Measurements from ENCODE around the gene HOXA3. TPM values are rescaled to one million over a fixed set of nuclear protein-coding genes. Genes with fewer than 3 reads are reported as not detected.

Gene HOXA3
- polyA plus RNA-seq, 1 of the 3 experiments (the other 2 are of a cell fraction), result 0.15 TPM

DNA sequence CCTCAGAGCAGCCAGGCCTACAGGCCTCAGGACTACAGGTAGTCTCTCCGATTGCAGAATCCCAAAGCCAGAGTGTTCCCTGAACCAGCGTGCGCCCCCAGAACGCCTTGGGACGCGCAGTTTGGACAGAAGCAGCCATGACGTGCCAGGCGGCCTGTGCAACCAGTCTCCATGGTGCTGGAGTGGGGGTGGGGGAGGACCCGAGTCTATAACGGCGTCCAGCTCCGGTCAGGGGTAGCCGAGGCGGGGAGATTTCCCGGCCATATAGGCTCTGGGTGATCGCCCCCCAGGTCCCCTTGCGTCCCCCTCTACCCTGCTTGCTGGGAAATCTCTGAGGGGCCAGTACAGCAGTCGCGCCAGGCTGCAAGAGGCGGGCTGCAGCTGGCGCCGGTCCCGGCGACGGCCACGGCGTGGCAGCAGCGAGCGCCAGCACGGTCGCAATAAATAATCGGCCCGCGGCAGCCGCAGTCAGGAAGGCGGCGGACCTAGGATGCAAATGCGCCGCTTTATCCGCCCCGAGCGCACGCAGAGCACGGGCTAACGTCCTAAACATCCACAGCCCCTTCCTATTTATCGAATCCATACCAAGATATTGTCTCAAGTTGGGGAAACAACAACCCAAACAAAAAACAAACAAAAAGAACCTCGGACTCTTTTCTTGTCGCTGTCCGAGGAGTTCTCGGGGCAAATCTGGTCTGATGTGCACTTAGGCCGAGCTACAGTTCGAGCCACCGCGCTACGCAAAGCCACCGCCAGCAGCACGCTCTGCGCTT is 1.6 kb downstream of the HOXA3 start:
- Histone ChIP-seq H3K4me2 (peak overlapping the region; percentile 76), H3K27me3 (ENCODE audit: insufficient read depth) (peaks cover 100% of the 10 kb centered on the region), H3K36me3 (replicated peaks in 1 of 2; ENCODE audit: control insufficient read depth in 1 of 2, insufficient read depth in 2 of 2, low read length in 1 of 2) (no peaks in the 10 kb centered on the region), H3K79me2 (ENCODE audit: insufficient read depth) (no peaks in the 10 kb centered on the region), H3K4me3 (ENCODE audit: low read depth in 2 of 2, low read length in 1 of 2) (peak overlapping the region; percentile 32 to 63), H4K20me1 (ENCODE audit: insufficient read depth) (peaks cover 6% of the 10 kb centered on the region; the same call in 1 of the 2 replicates), H2AFZ (ENCODE audit: low read depth) (peak overlapping the region; percentile 73; the same call in 1 of the 2 replicates), H3K27ac (ENCODE audit: low read depth in 2 of 2, low read length in 1 of 2) (no peak overlapping the region), H3K9me2 (no peaks in the 10 kb centered on the region), H3K9ac (no peak overlapping the region), H3F3A (replicated peaks; ENCODE audit: insufficient read depth) (no peaks in the 10 kb centered on the region), H3K9me3 (no peaks in the 10 kb centered on the region), H3K4me1 (ENCODE audit: control insufficient read depth in 1 of 2, insufficient read depth in 2 of 2, low read depth in 1 of 2, low read length in 1 of 2) (peaks cover 0 to 9% of the 10 kb centered on the region in 2 experiments; a peak in 1 of 4 replicates)
- POLR2A ChIA-PET, result no interaction called here
- DNase-seq, result peak; percentile 96
- CTCF ChIA-PET, result interaction anchor here (0.6 to 10.9 kb wide), 54 partner anchors 8 to 1258 kb away, joined by 3 to 270 read pairs (median 4); partner anchors contain the start of genes HOXA10, HOXA13, HOXA4 and HOXA7
- WGBS (ENCODE audit: low lambda C conversion rate), result 3% methylated on average over 51 of the region's 58 CpGs
- TF ChIP-seq, protein P1, sequence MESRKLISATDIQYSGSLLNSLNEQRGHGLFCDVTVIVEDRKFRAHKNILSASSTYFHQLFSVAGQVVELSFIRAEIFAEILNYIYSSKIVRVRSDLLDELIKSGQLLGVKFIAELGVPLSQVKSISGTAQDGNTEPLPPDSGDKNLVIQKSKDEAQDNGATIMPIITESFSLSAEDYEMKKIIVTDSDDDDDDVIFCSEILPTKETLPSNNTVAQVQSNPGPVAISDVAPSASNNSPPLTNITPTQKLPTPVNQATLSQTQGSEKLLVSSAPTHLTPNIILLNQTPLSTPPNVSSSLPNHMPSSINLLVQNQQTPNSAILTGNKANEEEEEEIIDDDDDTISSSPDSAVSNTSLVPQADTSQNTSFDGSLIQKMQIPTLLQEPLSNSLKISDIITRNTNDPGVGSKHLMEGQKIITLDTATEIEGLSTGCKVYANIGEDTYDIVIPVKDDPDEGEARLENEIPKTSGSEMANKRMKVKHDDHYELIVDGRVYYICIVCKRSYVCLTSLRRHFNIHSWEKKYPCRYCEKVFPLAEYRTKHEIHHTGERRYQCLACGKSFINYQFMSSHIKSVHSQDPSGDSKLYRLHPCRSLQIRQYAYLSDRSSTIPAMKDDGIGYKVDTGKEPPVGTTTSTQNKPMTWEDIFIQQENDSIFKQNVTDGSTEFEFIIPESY (IDR thresholded peaks at IDR 0.05; ENCODE audit: borderline replicate concordance, low read depth), result no peak
- TF ChIP-seq RFX5 (IDR thresholded peaks at IDR 0.05; ENCODE audit: low read length), result no peak
- no peak for TF ChIP-seq GABPA (IDR thresholded peaks at IDR 0.05; ENCODE audit: low read depth)
- TF ChIP-seq, protein P2, sequence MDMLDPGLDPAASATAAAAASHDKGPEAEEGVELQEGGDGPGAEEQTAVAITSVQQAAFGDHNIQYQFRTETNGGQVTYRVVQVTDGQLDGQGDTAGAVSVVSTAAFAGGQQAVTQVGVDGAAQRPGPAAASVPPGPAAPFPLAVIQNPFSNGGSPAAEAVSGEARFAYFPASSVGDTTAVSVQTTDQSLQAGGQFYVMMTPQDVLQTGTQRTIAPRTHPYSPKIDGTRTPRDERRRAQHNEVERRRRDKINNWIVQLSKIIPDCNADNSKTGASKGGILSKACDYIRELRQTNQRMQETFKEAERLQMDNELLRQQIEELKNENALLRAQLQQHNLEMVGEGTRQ (IDR thresholded peaks at IDR 0.05; ENCODE audit: borderline replicate concordance, low read depth, low read length), result no peak
- no peak for TF ChIP-seq FOXM1 (IDR thresholded peaks at IDR 0.05; ENCODE audit: low read depth)
- no peak for TF ChIP-seq MEF2A (IDR thresholded peaks at IDR 0.05; ENCODE audit: borderline replicate concordance, low read depth)
- TF ChIP-seq RAD21 (IDR thresholded peaks at IDR 0.05; ENCODE audit: low read length), result peak; percentile 51
- no peak for TF ChIP-seq MXI1 (IDR thresholded peaks at IDR 0.05; ENCODE audit: low read depth, low read length)
- TF ChIP-seq, protein P3, sequence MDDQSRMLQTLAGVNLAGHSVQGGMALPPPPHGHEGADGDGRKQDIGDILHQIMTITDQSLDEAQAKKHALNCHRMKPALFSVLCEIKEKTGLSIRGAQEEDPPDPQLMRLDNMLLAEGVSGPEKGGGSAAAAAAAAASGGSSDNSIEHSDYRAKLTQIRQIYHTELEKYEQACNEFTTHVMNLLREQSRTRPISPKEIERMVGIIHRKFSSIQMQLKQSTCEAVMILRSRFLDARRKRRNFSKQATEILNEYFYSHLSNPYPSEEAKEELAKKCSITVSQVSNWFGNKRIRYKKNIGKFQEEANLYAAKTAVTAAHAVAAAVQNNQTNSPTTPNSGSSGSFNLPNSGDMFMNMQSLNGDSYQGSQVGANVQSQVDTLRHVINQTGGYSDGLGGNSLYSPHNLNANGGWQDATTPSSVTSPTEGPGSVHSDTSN (IDR thresholded peaks at IDR 0.05), result peak; percentile 95
- no peak for TF ChIP-seq JUND (IDR thresholded peaks at IDR 0.05)
- TF ChIP-seq RCOR1 (IDR thresholded peaks at IDR 0.05; ENCODE audit: low read length), result 0 out of 2 replicates have a peak, but pooled peaks have one; percentile 43
- TF ChIP-seq, protein P4, sequence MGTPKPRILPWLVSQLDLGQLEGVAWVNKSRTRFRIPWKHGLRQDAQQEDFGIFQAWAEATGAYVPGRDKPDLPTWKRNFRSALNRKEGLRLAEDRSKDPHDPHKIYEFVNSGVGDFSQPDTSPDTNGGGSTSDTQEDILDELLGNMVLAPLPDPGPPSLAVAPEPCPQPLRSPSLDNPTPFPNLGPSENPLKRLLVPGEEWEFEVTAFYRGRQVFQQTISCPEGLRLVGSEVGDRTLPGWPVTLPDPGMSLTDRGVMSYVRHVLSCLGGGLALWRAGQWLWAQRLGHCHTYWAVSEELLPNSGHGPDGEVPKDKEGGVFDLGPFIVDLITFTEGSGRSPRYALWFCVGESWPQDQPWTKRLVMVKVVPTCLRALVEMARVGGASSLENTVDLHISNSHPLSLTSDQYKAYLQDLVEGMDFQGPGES (IDR thresholded peaks at IDR 0.05; ENCODE audit: low read depth, low read length), result no peak
- TF ChIP-seq SIN3A (IDR thresholded peaks at IDR 0.05; ENCODE audit: borderline replicate concordance, low read depth, low read length), result no peak
- 0 out of 2 replicates have a peak, but pooled peaks have one; percentile 36 for TF ChIP-seq YY1 (IDR thresholded peaks at IDR 0.05; ENCODE audit: low read depth)
- no peak for TF ChIP-seq TCF12 (IDR thresholded peaks at IDR 0.05)
- TF ChIP-seq, protein P5, sequence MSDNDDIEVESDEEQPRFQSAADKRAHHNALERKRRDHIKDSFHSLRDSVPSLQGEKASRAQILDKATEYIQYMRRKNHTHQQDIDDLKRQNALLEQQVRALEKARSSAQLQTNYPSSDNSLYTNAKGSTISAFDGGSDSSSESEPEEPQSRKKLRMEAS (IDR thresholded peaks at IDR 0.05; ENCODE audit: low read depth), result peak; percentile 32; the same call in 1 of the 2 replicates
- peak; percentile 19 for TF ChIP-seq CHD2 (IDR thresholded peaks at IDR 0.05; ENCODE audit: low read length, partially characterized antibody)
- TF ChIP-seq EP300 (IDR thresholded peaks at IDR 0.05; ENCODE audit: borderline replicate concordance in 1 of 2, low read depth in 1 of 2, low read length in 1 of 2), result peak in 1 of 2 experiments; percentile 40; a peak in 1 of 4 replicates
- TF ChIP-seq, protein P6, sequence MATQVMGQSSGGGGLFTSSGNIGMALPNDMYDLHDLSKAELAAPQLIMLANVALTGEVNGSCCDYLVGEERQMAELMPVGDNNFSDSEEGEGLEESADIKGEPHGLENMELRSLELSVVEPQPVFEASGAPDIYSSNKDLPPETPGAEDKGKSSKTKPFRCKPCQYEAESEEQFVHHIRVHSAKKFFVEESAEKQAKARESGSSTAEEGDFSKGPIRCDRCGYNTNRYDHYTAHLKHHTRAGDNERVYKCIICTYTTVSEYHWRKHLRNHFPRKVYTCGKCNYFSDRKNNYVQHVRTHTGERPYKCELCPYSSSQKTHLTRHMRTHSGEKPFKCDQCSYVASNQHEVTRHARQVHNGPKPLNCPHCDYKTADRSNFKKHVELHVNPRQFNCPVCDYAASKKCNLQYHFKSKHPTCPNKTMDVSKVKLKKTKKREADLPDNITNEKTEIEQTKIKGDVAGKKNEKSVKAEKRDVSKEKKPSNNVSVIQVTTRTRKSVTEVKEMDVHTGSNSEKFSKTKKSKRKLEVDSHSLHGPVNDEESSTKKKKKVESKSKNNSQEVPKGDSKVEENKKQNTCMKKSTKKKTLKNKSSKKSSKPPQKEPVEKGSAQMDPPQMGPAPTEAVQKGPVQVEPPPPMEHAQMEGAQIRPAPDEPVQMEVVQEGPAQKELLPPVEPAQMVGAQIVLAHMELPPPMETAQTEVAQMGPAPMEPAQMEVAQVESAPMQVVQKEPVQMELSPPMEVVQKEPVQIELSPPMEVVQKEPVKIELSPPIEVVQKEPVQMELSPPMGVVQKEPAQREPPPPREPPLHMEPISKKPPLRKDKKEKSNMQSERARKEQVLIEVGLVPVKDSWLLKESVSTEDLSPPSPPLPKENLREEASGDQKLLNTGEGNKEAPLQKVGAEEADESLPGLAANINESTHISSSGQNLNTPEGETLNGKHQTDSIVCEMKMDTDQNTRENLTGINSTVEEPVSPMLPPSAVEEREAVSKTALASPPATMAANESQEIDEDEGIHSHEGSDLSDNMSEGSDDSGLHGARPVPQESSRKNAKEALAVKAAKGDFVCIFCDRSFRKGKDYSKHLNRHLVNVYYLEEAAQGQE (IDR thresholded peaks at IDR 0.05; ENCODE audit: low read depth, low read length), result peak; percentile 81
- no peak for TF ChIP-seq ELF1 (IDR thresholded peaks at IDR 0.05)
- TF ChIP-seq EZH2phosphoT487 (IDR thresholded peaks at IDR 0.05; ENCODE audit: borderline replicate concordance, low read depth), result peak; percentile 87; the same call in 1 of the 2 replicates
- TF ChIP-seq TAF1 (IDR thresholded peaks at IDR 0.05; ENCODE audit: borderline replicate concordance, low read depth, low read length), result no peak
